ENCODE measurements around the gene IGF2BP1.
A peak's percentile ranks its signal among the peaks of the same experiment; 100 is the strongest.
"Not testable (repeated sequence)": the region's sequence is repeated elsewhere in the genome, so short reads cannot be mapped to it uniquely, and the experiment has no call there.

The IGF2BP1 gene

DNA sequence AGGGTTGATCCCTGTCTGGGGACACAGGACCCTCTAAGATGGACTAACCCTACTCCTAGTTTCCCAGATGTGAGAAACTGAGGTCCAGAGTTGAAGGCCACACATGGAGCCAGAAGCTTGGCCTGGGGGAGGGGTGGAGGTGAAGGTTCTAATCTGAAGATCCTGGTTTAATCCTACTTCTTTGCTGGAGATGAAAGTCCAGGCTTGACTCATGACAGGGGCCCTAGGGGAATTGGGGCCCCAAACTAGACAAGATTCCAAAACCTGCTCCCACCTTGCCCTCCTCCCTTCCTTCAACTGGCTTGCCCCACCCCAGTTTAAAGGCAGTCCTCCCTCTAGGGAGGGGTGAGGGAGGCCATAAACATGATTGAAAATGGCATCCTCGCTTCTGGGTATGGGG is 21.6 kb downstream of the IGF2BP1 start:
- DNase-seq (ENCODE audit: low read depth in 2 of 3, low spot score in 2 of 3) = no peak

GRCh38 chr17:49020609-49021008 is 23.4 kb downstream of the IGF2BP1 start:
- no peak for DNase-seq (ENCODE audit: low read depth in 2 of 3, low spot score in 2 of 3)

GRCh38 chr17:49021095-49021767 is 24.0 kb downstream of the IGF2BP1 start:
- no peak for DNase-seq (ENCODE audit: low read depth in 2 of 3, low spot score in 2 of 3)

GRCh38 chr17:49021768-49022103 is 24.6 kb downstream of the IGF2BP1 start:
- DNase-seq (ENCODE audit: low read depth in 2 of 3, low spot score in 2 of 3) = no peak

DNA sequence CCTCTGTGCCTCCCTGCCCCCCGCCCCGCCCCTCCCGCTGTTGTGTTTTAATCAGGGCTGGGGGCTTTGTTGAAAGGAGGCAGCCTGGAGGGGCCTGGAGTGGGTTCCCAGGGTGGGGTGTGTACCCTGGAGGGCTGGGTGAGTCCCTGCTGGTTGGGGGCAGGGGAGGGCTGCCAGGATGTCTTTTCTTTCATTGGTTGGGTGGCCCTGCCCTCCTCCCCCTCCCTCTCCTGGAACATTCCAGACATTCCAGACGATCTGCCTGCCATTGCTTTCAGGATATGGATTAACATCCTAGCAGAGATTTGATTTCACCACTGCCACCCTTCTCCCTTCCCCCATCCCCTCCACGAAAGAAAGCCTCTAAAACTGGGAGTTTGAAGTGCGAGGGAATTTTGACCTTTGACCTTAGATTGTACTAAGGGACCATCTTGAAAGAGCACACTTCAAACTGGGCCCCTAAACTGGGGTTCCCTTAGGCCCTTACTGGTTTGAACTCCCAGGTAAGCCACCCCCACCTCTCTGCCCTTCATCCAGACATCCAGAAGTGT is 25.3 kb downstream of the IGF2BP1 start:
- DNase-seq (ENCODE audit: low read depth in 2 of 3, low spot score in 2 of 3) = no peak

DNA sequence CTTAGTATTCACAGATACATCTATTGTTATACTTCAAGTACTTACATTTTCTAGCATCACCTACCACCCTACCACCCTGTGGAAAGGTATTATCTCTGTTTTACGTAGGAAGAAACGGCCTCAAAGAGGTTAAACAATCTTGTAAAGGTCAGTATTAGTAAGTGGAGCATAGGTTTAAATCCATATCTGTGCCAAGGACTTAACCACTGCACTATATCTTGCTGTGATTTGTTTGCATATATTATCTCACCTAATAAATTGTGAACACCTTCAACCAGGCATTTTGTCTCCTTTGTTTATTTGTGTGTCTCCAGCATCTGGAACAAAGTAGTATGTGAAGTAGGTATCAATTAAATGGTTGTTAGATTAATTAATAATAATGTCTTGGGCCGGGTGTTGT is 27.3 kb downstream of the IGF2BP1 start:
- DNase-seq (ENCODE audit: low read depth in 2 of 3, low spot score in 2 of 3) = no peak

DNA sequence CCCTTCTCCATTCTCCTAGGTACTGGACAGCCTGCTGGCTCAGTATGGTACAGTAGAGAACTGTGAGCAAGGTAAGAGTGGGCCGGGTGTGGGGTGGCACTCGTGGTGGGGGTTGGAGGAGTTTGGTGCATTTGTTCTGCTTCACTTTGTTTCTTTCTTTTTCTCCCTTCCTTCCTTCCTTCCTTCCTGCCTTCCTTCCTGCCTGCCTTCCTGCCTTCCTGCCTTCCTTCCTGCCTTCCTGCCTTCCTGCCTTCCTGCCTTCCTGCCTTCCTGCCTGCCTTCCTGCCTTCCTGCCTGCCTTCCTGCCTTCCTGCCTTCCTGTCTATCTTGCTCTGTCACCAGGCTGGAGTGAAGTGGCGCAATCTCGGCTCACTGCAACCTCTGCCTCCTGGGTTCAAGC is 29.3 kb downstream of the IGF2BP1 start:
- not testable (repeated sequence) for DNase-seq (ENCODE audit: low read depth in 2 of 3, low spot score in 2 of 3)

DNA sequence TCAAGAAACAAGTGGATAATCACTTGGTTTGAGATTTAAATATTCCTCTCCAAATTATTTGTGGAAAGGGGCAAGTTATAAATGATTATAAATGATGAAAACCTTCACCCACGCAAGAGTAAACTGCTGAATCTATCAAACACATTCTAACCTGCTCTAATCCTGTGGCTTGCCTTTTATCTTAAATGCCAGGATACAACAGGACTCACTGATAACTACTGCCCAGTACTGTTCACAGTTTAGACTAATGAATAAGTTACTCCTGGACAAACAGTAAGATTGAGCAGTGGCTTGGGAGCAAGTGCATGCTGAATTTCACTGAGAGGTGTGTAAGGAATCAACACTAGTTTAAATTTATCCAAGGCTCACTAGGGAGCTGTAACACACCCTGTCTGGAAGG is 31.1 kb downstream of the IGF2BP1 start:
- no peak for DNase-seq (ENCODE audit: low read depth in 2 of 3, low spot score in 2 of 3)

- no peak for DNase-seq (ENCODE audit: low read depth in 2 of 3, low spot score in 2 of 3)
Measured at GRCh38 chr17:49029801-49030200, 32.6 kb downstream of the IGF2BP1 start.

DNA sequence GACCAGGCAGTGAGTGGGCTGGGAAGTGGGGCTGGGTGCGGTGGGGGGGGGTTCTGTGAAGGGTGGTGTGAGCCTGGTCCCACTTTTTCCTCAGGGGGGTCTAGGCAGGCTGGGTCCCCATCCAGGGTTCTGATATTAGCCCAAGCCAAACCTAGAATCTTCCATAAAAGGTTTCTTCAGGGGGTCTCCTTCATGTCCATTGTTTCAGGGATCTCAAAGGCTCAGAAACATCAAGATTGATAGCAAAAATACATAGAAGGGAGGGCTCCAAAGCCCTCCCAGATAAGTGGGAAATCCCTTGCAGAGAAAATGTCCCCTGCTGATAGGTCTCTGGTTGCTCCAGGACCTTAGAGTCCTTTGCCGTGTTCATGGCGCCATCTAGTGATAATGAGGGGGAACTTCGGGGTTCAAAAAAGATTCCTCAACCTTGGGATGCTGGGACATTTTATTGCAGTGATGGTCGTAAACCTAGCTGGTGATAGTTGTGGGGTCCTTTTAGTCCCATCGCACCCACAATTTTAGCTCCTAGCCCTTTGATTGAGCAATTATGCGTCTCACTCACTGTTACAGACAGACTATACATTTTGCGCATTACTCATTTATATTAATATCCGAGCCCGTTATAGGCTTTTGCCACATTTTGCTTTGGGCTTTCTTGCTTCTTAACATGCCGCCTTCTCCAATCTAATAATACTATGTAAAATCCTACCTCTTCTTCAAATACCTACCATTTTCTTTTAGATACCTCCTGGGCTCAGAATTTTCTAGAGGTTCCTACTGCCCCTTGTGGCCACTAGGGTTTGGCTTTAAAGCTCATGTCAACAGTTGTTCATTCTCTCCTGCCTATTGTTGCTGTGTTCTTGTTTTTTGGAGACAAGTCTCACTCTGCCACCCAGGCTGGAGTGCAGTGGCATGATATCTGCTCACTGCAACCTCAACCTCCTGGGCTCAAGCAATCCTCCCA is 35.1 kb downstream of the IGF2BP1 start:
- DNase-seq (ENCODE audit: low read depth in 2 of 3, low spot score in 2 of 3) = peak in 1 of 3 experiments; percentile 17

GRCh38 chr17:49035470-49036269 is 38.5 kb downstream of the IGF2BP1 start:
- DNase-seq (ENCODE audit: low read depth in 2 of 3, low spot score in 2 of 3) = peak; percentile 8 to 20 (median 10)

DNA sequence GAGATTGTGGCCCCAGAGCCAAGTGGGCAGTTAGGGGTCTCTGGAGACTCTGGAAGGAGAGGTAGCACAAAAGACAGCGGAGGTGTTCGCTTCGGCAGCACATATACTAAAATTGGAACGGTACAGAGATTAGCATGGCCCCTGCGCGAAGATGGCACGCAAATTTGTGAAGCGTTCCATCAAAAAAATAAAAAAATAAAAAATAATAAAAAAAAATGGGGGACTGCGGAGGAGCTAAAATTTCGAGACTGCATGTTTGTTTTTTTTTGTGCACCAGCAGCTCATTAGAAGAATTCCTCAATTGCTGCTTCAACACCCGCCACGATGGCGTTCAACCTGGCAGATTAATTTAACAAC is 39.1 kb downstream of the IGF2BP1 start:
- no peak for DNase-seq (ENCODE audit: low read depth in 2 of 3, low spot score in 2 of 3)

DNA sequence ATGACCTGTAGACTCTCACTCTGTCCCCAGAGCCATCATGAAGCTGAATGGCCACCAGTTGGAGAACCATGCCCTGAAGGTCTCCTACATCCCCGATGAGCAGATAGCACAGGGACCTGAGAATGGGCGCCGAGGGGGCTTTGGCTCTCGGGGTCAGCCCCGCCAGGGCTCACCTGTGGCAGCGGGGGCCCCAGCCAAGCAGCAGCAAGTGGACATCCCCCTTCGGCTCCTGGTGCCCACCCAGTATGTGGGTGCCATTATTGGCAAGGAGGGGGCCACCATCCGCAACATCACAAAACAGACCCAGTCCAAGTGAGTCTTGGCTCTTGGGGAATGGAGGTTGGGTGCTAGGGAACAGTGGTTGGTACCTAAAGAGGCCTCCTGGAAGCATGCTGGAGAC is 41.0 kb downstream of the IGF2BP1 start:
- no peak for DNase-seq (ENCODE audit: low read depth in 2 of 3, low spot score in 2 of 3)

DNA sequence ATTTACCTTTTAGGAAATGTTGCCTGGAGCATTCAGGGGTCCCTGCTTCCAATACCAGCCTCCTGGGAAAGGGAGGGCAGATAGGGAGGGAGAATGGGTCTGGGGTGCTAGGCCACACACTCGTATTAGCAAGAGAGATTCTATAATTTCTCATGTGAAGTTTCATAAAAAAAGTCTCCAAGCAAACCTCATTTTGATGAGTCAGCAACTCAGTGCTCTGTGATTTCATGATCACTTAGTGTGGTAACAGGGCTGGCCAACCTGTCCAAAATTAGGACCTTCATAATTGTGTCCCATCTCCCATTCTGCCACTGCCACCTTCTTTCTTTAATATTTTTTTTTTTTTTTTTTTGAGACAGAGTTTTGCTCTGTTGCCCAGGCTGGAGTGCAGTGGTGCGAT is 41.4 kb downstream of the IGF2BP1 start:
- no peak for DNase-seq (ENCODE audit: low read depth in 2 of 3, low spot score in 2 of 3)

DNA sequence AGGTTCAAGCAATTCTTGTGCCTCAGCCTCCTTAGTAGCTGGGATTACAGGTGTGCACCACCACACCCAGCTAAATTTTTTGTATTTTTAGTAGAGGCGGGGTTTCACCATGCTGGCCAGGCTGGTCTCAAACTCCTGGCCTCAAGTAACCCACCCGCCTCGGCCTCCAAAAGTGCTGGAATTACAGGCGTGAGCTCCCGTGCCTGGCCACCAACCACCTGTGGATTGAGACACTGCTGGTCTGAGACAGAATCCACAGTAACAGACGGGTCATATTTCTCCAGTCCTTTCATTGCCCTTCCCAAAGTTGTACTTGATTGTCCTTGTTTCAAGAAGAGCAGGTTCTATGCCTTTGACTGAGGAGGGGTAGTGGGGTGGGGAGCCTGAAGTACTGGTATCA is 42.3 kb downstream of the IGF2BP1 start:
- not testable (repeated sequence) for DNase-seq (ENCODE audit: low read depth in 2 of 3, low spot score in 2 of 3)

GRCh38 chr17:49041527-49041926 is 44.3 kb downstream of the IGF2BP1 start:
- no peak for DNase-seq (ENCODE audit: low read depth in 2 of 3, low spot score in 2 of 3)

GRCh38 chr17:49045376-49045775 is 48.2 kb downstream of the IGF2BP1 start:
- DNase-seq (ENCODE audit: low read depth in 2 of 3, low spot score in 2 of 3) = no peak

GRCh38 chr17:49046912-49047311 is 49.7 kb downstream of the IGF2BP1 start:
- DNase-seq (ENCODE audit: low read depth in 2 of 3, low spot score in 2 of 3) = no peak

- no peak for DNase-seq (ENCODE audit: low read depth in 2 of 3, low spot score in 2 of 3)
Measured at GRCh38 chr17:49049265-49049664, 52.1 kb downstream of the IGF2BP1 start.

DNA sequence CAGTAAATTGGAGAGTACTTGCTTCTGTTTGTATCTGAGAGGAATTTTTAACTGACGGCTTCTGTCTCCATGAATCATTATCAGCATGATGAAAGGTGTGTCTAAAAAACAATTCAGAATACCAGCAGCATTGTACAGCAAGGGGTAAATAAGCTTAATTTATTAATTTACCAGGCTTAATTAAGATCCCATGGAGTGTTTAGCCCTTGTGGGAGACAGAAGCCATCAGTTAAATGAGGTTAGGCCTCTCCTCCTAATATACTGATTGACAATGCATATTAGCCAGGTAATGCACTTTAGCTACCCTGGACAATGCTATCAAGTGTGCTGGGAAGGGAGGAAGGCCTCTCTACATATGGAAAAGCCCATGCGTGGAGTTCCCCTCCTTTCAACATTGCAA is 53.4 kb downstream of the IGF2BP1 start:
- DNase-seq (ENCODE audit: low read depth in 2 of 3, low spot score in 2 of 3) = no peak

- DNase-seq (ENCODE audit: low read depth in 2 of 3, low spot score in 2 of 3) = no peak
Measured at GRCh38 chr17:49051269-49051668, 54.1 kb downstream of the IGF2BP1 start.

All from activated CD8-positive, alpha-beta memory T cell treated with anti-CD3 and anti-CD28 coated beads for 48 hours (primary cell).